HepG2 (cell line): ENCODE results near the gene TLN1. TPM values are rescaled to one million over a fixed set of nuclear protein-coding genes. Genes with fewer than 3 reads are reported as not detected.

Experiments
- ADNP ChIP-seq: sonication (generic); formaldehyde crosslinking; IDR thresholded peaks from 2 replicates; pipeline ENCODE4 v1.4.0; 2020; ENCODE audit warnings: missing genetic modification reagents
- AKAP8 ChIP-seq: sonication (generic); formaldehyde crosslinking; IDR thresholded peaks from 2 replicates; pipeline ENCODE4 v1.5.1; 2020; ENCODE audit warnings: mild to moderate bottlenecking, missing genetic modification reagents
- DBP ChIP-seq: sonication (generic); formaldehyde crosslinking; IDR thresholded peaks from 2 replicates; pipeline ENCODE4 v1.4.0; 2020; ENCODE audit warnings: missing genetic modification reagents; ENCODE audit errors: not compliant biosample characterization
- ELF1 ChIP-seq: sonication (generic); formaldehyde crosslinking; IDR thresholded peaks from 2 replicates; pipeline ENCODE4 v1.4.0; 2020; ENCODE audit warnings: missing genetic modification reagents
- HCFC1 ChIP-seq: fragments of 150-350 bp; IDR thresholded peaks from 2 replicates; pipeline ENCODE4 v1.6.1; 2014; ENCODE audit warnings: low read depth, low read length
- NPAS2 ChIP-seq: sonication (generic); formaldehyde crosslinking; IDR thresholded peaks from 2 replicates; pipeline ENCODE4 v1.8.0; 2022; ENCODE audit warnings: mild to moderate bottlenecking, missing genetic modification reagents, borderline replicate concordance
- SKIL ChIP-seq: sonication (generic); formaldehyde crosslinking; IDR thresholded peaks from 2 replicates; pipeline ENCODE4 v1.8.0; 2022; ENCODE audit warnings: missing genetic modification reagents, mild to moderate bottlenecking, moderate library complexity, borderline replicate concordance
- SP2 ChIP-seq: sonication (generic); formaldehyde crosslinking; IDR thresholded peaks from 2 replicates; pipeline ENCODE4 v1.5.1; 2020; ENCODE audit warnings: mild to moderate bottlenecking, missing genetic modification reagents
- TBP ChIP-seq: sonication (generic); formaldehyde crosslinking; IDR thresholded peaks from 2 replicates; pipeline ENCODE4 v1.5.0; 2020; ENCODE audit warnings: missing genetic modification reagents
- TFAP4 ChIP-seq: sonication (generic); IDR thresholded peaks from 2 replicates; pipeline ENCODE4 v1.6.1; 2016; ENCODE audit warnings: low read depth, borderline replicate concordance
- ZBTB7B ChIP-seq: sonication (generic); formaldehyde crosslinking; IDR thresholded peaks from 2 replicates; pipeline ENCODE4 v1.4.0; 2020; ENCODE audit warnings: missing genetic modification reagents
- ZKSCAN5 ChIP-seq: sonication (generic); formaldehyde crosslinking; IDR thresholded peaks from 2 replicates; pipeline ENCODE4 v1.5.1; 2020; ENCODE audit warnings: mild to moderate bottlenecking, missing genetic modification reagents
- ZMAT3 ChIP-seq: sonication (generic); formaldehyde crosslinking; conservative IDR thresholded peaks from 2 replicates; pipeline ENCODE4 v1.7.0; 2021; ENCODE audit warnings: missing genetic modification reagents
- ZNF672 ChIP-seq: sonication (generic); formaldehyde crosslinking; IDR thresholded peaks from 2 replicates; pipeline ENCODE4 v1.8.1; 2022; ENCODE audit warnings: missing genetic modification reagents
- ZNF83 ChIP-seq: sonication (generic); formaldehyde crosslinking; IDR thresholded peaks from 2 replicates; pipeline ENCODE4 v1.4.0; 2020; ENCODE audit warnings: missing genetic modification reagents, mild to moderate bottlenecking, borderline replicate concordance
- polyA plus RNA-seq, 8 experiments: library from polyadenylated mRNA; depleted of rRNA in 3 of 8; stranded (reverse) in 7 of 8; unstranded in 1 of 8; fragments of >200 nt; fragmentation: Illumina TruSeq in 4 of 8; extraction: Trizol in 4 of 8; gene quantifications; 2 replicates each; pipeline versions ENCODE4 v1.2.1 to v1.2.3, GENCODE V29; 2011 to 2016; ENCODE audit warnings: low read depth in 4 of 8, missing spikeins in 1 of 8, mixed read lengths in 1 of 8; ENCODE audit not compliant: insufficient read depth in 1 of 8
- total RNA-seq, 5 experiments: library from RNA; depleted of rRNA; stranded (reverse); fragments of >200 nt; fragmentation: Illumina TruSeq; extraction: Trizol; gene quantifications; 2 replicates each; pipeline ENCODE4 v1.2.3, GENCODE V29; 2016; ENCODE audit warnings: low read depth in 1 of 5
- TF ChIP-seq, protein P1 (sequence below): sonication (generic); formaldehyde crosslinking; IDR thresholded peaks from 2 replicates; pipeline ENCODE4 v1.5.1; 2020; ENCODE audit warnings: mild to moderate bottlenecking, missing genetic modification reagents, moderate library complexity
- TF ChIP-seq, protein P2 (sequence below): sonication (generic); formaldehyde crosslinking; IDR thresholded peaks from 2 replicates; pipeline ENCODE4 v1.5.0; 2020; ENCODE audit warnings: missing genetic modification reagents

Gene TLN1
- total and polyA plus RNA-seq, 2 of the 13 experiments (the other 11 are each of a cell fraction or from before 2014, with no cell fraction given): 35.2 to 51.8 TPM

- TF ChIP-seq, protein P1, sequence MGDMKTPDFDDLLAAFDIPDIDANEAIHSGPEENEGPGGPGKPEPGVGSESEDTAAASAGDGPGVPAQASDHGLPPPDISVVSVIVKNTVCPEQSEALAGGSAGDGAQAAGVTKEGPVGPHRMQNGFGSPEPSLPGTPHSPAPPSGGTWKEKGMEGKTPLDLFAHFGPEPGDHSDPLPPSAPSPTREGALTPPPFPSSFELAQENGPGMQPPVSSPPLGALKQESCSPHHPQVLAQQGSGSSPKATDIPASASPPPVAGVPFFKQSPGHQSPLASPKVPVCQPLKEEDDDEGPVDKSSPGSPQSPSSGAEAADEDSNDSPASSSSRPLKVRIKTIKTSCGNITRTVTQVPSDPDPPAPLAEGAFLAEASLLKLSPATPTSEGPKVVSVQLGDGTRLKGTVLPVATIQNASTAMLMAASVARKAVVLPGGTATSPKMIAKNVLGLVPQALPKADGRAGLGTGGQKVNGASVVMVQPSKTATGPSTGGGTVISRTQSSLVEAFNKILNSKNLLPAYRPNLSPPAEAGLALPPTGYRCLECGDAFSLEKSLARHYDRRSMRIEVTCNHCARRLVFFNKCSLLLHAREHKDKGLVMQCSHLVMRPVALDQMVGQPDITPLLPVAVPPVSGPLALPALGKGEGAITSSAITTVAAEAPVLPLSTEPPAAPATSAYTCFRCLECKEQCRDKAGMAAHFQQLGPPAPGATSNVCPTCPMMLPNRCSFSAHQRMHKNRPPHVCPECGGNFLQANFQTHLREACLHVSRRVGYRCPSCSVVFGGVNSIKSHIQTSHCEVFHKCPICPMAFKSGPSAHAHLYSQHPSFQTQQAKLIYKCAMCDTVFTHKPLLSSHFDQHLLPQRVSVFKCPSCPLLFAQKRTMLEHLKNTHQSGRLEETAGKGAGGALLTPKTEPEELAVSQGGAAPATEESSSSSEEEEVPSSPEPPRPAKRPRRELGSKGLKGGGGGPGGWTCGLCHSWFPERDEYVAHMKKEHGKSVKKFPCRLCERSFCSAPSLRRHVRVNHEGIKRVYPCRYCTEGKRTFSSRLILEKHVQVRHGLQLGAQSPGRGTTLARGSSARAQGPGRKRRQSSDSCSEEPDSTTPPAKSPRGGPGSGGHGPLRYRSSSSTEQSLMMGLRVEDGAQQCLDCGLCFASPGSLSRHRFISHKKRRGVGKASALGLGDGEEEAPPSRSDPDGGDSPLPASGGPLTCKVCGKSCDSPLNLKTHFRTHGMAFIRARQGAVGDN (CRISPR knock-in tag): peak; percentile 89
- no peak for TF ChIP-seq ADNP (CRISPR knock-in tag)
- TF ChIP-seq TBP (CRISPR knock-in tag): no peak
- no peak for TF ChIP-seq ZKSCAN5 (CRISPR knock-in tag)
- no peak; the same call in 1 of the 2 replicates for TF ChIP-seq TFAP4
- no peak for TF ChIP-seq AKAP8 (CRISPR knock-in tag)
- TF ChIP-seq SKIL (CRISPR knock-in tag): no peak
- TF ChIP-seq SP2 (CRISPR knock-in tag): peak; percentile 70
- no peak for TF ChIP-seq NPAS2 (CRISPR knock-in tag)
- TF ChIP-seq ZNF83 (CRISPR knock-in tag): no peak
- TF ChIP-seq ZMAT3: peak; percentile 81
- peak; percentile 70 for TF ChIP-seq ZBTB7B (CRISPR knock-in tag)
- TF ChIP-seq, protein P2, sequence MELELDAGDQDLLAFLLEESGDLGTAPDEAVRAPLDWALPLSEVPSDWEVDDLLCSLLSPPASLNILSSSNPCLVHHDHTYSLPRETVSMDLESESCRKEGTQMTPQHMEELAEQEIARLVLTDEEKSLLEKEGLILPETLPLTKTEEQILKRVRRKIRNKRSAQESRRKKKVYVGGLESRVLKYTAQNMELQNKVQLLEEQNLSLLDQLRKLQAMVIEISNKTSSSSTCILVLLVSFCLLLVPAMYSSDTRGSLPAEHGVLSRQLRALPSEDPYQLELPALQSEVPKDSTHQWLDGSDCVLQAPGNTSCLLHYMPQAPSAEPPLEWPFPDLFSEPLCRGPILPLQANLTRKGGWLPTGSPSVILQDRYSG: no peak
- TF ChIP-seq DBP: no peak
- TF ChIP-seq ZNF672 (CRISPR knock-in tag): no peak
- peak; percentile 93 for TF ChIP-seq ELF1 (CRISPR knock-in tag)
- TF ChIP-seq HCFC1: peak; percentile 82
These were observed at the start of gene TLN1, which contains the start of gene CREB3 (continued) for GRCh38 chr9:35732185-35732799.
